ELR (cell line): Measurements from ENCODE around the gene PIEZO1.

ENCODE experiments used
- DNase-seq: peaks from one replicate; pipeline ENCODE4 v3.0.0-alpha.2; 2015; ENCODE audit warnings: low read depth

PIEZO1 gene

DNA sequence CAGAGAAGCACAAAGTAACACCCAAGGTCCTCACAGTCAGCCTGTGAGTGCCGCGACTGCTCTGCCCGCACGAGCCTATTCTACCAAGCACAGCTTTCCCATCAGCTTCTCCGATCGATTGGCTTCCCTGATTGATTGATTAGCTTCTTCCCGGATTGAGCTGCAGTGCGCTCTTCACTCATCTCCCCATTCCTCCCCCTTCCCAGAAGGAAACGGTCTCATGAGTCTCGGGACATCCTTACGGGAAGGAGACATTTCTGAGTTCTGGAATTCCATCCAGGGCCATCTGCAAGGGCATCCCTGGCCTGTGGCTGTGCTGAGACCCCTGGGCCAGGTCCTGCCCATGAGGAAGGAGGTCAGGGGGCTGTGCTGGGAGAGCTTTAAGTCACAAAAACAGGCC is 18.0 kb downstream of the PIEZO1 start:
- no peak for DNase-seq

DNA sequence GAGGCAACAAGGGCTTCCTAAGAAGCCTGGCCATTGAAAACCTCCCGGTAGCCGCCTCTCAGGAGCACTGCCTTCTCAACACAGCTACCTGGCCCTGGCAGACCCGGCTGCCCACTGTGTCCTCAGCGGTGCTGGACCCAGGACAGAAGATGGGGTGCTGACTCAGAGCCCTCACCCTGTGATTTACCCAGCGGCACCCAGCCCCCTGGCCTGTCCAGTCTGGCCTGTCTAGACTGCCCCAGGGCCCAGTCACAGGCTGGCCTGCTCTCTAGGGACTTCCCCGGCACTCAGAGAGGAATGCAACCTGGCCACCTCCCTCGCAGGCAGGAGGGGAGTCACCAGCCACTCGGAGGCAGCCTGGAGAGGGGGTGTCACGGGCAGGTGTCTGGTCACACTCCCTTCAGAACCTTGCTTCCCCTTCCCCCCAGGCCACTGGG is 20.1 kb downstream of the PIEZO1 start:
- DNase-seq, result peak; percentile 70

DNA sequence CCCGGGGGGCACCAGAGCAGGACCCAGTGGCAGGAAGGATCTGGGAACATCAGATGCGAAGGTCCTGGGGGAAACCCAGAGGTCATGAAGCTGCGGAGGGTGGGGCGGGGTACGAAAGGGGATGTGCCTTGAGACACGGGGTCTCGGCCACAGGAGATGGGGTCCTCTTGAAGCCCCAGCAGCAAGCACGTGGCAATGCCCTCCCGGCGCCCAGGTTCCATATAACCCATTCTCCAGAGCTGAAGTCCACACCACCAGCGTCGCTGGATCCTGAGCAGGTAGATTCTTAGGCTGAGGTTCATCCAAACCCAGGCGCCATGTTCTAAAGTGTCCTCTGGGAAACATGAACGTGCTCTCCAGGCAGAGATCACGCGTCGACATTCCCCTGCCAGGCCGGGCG is 20.9 kb downstream of the PIEZO1 start:
- DNase-seq, result no peak

DNA sequence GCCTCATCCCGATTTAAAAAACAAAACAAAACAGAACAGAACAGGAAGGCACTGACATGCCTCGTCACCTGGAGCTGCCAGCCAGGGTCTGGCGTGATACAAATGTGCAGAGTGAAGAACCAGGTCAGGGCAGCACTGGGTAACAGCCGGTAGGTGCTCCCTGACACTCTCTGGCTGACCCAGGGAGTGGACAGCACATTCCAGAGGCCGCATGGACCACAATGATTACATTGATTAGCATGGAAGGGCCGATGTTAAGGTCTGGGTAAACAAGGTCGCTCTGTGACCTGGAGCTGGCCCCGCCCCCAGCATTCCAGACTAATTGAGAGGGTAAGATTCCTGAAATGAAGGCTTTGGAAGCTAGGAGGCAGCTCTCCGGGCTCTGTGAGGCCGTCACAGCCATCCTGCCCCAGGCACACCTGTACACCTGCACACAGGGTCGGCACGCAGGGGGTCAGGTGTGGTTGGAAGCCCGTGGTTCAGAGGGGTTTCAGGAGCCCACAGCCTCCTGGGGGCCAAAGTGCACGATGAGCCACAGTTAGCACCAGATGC is 21.4 kb downstream of the PIEZO1 start:
- no peak for DNase-seq

DNA sequence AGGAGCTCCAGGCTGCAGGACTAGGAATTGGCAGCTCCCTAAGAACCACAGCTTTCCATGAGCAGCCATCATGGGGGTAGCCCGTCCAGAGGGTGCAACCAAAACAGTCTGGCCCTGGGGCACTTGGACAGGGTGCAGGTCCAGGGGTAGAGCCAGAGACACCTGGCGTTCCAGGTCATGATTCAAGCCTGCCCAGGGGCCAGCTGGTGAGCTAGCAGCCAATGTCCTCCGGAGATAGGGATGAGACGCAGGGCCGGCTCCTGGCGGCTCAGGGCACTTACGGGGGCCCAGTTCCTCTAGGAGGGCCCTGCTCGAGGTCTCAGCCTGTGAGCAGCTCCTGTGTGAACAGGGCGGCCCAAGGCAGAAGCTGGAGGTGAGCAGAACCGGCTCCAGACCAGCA is 22.1 kb downstream of the PIEZO1 start:
- no peak for DNase-seq

DNA sequence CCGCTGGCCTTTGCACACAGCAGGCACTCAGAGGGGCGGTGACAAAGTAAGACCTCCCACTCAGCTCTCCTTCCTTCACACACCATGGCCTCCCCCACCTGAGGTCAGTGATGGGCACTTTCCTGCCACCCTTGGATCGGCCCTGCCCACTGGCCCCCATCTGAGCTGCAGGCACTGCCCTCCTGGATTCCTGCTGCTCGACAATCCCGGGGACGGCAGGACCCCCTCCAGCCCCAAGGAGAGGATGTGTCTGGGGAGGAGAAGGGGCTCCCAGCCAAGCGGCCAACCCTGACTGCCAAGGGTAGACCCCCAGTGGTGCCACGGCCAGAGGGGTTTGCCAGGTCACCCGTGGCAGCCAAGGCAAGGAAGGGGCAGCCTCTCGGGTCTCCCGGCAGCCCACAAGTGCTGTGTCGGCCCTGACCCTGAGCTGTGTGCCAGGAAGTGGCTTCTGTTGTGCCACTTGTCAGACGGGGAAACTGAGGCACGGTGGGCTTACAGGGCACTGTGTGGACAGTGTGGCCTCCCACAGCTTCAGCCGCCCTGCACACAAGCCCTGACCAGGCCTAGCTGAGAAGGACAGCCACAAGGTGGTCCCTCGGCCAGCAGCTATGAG is 22.7 kb downstream of the PIEZO1 start:
- no peak for DNase-seq

DNA sequence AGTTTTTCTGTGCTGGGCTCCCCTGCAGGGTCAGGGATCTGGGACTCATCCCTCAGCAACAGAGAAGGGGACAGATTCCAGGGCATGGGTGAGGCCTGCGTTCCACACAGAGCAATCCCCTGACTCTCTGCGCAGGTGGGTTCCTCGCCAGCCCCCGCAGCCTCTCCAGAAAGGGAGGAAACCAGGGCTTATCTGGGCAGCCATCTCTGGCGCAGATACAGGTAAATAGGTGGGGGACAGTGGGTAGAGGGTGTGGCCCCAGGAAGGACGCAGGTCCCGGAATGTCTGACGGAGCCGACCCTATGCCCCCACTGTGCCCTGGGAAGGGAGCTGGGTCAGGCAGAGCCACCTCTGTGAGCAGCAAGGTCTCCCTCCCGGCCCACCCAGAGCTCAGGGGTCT is 23.2 kb downstream of the PIEZO1 start:
- DNase-seq, result no peak

DNA sequence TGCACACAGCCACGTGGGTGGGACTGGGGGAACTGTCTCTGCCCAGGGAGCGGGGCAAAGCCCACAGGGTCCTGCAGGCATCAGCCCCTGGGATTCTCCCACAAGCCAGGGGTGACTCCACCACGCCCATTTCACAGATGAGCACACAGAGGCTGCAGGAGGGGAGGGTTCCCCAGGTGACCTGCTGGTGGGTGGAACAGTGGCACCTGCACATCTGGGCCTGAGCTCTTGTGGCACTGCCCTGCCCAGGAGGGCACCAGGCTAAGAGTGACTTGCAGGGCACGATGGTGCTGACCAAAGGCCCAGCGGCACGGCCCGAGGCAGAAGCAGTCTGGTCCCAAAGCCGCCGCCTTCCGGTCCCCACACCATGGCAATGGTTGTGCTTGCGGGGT is 23.9 kb downstream of the PIEZO1 start:
- no peak for DNase-seq

DNA sequence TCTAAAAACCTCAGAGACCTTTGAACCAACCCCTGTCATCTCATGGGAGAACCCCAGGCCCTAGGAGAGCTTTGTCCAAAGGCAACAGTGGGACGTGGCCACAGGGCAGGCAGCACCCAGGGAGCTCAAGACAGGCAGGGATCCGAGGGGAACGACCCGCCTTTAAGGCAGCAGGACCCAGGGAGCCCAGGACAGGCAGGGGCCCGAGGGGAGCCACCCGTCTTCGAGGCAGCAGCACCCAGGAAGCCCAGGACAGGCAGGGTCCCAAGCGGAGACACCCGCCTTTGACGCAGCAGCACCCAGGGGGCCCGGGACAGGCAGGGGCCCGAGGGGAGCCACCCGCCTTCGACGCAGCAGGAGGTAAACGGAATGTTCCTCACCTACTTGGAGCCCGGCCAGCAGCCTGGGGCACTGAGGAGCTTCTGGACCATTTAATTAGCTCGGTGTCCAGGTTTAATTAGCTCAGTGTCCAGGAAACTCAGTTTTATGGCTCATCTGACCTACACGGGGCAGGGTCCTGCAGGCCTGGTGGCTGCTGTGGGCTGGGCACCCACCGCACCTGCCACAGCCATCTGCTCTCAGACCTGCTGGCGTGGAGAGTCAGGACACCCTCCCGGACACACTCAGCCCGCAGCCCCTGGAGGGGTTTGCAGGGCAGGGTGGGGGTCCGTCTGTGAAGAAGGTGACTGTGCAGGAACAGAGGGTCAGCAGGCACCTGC is 24.4 kb downstream of the PIEZO1 start:
- no peak for DNase-seq

DNA sequence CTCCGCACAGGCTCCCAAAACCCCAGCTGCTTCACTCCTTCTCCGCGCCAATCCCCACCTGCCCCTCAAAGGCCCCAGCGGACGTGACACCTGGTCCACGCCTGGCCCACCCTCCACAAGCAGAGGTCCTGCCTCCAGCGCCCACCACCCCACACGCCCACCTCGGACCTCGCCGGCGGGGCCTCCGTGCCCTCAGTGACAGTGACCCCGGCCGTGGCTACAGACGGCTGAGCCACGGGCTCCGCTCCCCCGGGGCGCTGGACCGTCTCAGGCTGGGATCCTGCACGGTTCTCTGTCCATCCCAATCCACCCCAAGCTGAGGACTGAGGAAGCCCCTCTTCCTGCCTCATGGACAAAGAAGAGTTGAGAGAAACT is 25.1 kb downstream of the PIEZO1 start:
- no peak for DNase-seq

DNA sequence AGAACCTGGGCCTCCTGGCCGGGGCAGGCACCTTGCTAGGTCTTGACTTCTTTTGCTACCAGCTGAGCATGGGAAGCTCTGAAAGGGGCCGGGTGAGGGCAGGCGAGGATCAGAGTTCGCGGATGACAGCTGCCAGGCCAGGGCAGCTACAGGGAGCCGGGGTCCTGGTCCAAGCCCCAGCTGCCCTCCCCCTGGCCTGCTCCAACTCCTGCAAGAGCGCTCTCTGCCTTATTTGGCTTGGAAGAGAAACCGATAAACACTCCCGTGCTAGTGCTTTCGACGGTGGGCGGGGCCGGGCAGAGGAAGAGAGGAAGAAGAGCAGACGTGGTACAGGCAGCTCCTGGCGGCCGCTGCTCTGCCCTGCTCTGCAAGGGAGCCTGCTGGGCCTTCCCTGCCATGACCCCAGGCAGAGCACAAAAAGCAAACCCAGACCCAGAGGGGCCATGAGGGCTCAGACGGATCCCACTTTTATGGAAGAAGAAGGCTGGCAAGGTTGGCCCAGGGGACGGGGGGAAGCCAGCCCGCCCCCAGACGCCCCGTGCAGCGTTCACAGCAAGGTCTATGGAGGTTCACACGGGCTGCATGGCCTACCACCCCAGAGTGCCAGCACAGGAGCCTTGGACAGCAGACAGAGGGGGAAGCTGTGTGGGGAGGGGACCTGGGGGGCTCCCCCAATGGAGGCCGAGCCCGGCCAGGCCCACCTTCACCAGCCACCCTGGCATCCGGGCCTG is 25.6 kb downstream of the PIEZO1 start:
- DNase-seq, result no peak

DNA sequence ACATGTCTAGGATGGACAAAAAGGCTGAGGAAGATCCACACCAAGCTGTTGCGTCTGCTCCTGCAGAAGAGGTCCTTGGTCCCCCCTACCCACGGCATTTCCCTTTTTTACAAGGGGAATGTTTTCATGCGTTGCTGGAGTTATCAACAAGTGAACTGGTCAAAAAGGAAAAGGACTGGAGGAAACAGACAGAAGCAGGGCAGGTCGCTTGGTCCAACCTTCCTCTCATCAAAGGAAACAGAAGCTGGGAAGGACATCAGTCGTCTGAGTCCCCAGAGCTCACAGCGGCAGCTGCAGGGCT is 26.1 kb downstream of the PIEZO1 start:
- no peak for DNase-seq

DNA sequence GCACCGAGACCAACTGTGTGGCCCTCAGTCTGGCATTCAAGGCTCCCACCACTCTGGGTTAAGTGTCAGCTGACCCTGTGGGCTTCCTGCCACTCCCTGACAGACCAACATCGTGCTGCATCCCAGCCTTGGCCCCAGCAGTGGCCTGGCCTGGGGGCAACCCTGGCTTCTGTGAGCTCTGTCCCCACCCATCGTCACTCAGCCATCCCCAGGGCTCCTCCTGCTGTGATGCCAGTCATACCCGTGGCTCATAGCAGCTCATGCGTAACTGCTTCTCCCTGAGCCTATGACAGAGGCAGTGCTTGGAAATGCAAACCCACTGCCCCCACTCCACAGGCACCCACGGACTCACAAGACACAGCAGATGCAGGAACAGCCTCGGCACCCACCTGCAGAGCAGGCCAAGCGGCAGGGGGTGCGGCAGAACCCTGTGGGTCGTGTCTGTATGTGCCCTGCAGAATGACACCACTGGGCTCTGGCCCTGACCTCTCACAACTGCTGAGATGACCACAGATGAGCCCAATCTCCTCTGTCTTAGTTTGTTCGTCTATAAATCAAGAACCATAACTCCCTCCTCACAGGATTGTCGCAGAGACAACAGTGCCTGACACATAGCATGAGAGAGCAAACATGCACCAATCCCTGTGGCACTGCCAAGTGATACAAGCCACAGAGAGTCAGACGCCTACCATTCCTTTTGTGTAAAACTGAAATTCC is 26.6 kb downstream of the PIEZO1 start:
- DNase-seq, result no peak

DNA sequence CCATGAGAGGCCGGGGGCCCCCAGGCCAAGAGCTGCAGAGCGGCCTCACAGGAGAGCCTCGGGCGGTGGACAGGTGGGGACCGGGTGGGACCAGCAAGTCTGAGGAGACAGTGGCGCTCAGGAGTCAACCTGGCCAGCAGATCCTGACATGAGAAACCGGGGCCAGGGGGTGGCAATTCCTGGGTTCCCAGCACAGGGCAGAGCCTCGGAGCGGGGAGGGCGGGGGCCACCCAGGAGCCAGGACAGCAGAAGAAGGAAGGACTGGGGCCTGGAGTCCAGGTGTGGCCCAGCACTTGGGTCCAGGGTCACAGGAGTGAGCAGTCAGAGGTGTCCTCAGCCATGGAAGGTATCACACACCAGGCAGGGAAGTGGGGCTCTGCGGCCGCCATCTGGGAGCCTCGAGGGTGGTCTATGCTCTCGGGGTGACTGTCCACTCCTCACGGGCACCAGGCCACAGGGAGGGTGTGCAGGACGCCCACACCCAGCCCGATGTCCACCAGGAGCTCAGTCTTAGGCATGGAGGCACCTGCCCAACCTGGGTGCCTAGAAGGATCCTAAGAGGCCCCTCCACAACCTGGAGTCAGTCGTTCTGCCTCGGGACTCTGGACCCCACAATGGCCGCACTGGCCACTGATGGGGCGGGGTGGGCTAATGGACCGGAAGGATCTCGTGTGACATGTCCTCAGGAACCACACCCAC is 29.1 kb downstream of the PIEZO1 start:
- no peak for DNase-seq

DNA sequence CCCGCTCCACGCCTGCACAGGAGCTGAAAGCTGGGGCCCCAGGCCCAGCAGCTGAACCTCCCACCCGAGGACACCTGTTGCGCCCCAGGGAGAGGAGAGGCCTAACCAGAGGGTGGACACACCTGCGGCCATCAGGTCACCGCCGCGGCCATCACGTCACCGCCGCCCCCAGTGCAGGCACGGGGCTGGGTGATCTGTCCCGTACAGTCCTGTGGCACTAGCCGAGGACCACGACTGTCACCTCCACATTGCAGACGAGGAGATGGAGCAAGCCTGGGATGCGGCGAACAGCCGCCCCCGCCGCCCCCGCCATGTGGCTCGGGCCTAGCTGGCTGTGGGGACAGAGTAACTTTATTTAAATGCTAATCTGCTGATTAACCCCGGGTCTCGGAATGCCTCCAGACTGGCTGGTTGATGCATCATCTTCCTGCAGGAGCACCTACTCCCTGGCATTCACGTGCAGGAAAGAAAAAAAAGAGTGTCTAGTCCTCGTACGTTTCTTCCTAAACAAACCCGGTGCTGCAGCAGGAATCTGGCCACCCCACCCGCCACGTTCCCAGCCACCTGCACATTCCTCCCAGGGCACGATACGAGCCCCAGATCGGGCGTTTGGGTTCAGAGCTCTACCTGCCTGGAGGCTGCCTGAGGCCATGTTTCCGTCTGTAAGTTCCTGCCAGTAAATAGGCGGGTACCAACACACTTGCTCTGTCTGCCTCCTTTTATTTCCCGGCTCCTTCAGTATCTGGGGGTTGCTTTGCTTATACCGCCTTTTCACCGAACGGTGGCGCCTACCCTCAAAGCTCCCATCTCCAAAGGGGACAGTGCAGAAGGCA is 29.9 kb downstream of the PIEZO1 start:
- peak; percentile 79 for DNase-seq

DNA sequence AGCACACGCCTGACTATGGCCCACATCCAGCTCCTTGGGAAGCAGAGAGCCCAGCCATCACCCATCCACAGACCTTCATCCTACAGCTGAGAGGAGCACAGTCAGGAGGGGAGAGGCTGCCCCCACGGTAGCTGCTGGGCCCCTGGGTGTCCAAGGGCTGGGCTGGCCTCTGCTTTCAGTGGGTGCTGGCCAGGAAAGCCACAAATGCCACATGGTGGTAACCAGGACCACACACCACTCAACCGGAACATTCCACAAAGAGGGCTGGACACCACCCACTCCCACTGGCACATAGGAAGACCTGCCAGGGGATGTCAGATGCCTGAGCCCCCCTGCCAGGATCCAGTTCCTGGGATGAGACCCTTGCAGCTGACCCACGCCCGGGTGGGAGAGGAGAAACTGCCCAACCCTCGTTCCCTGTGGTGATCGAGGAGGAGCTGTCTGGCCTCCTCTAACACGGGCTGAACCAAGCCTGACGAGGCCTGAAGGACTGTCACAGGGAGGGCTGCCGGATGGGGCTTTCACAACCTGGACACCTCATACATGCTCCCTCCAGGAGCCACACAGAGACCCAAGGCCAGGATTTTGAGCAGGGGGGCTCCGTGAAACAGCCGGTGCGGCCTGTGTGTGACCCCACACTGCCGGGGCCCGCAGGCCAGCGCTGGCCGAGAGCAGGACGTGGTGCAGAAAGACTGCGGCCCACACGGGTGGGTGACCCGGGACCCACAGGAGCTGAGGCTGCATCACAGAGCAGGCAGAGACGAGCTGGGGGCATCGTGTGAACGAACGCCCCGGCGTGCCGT is 30.7 kb downstream of the PIEZO1 start:
- DNase-seq, result no peak

DNA sequence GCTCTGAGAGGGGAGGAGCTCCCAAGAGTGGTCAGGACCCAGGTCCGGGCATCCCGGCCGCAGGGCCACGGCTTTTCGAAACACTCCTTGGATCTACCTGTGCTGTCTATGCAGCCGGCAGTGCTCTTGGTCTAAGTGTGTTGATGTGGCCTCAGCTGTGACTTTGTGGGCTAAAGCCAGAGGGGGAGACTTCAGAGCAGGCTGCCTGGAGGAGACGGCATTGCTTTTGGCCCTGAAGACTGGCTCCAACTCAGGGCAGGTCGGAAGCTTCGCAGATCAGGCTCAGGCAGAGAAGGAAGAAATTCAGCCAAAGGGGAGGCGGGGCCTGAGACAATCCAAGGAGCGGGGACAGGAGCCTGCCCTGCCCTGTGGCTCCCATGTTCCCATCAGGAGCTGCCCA is 31.4 kb downstream of the PIEZO1 start:
- no peak for DNase-seq

DNA sequence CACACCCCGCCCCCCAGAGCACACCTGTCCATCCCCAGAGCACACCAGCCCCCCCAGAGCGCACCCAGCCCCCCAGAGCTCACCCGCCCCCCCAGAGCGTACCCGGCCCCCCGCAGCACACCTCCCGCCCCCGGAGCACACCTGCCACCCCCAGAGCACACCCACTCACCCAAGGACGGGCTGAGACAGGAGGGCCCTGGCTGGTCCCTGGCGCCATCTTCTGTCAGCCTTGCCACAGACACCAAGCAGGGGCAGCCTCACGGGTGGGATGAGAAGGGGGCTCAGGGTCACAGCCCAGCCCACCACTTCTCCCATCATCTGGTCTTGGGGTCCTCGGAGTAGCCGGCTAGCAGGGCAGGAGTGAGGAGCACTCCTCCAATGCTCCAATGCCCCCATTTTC is 31.8 kb downstream of the PIEZO1 start:
- no peak for DNase-seq

DNA sequence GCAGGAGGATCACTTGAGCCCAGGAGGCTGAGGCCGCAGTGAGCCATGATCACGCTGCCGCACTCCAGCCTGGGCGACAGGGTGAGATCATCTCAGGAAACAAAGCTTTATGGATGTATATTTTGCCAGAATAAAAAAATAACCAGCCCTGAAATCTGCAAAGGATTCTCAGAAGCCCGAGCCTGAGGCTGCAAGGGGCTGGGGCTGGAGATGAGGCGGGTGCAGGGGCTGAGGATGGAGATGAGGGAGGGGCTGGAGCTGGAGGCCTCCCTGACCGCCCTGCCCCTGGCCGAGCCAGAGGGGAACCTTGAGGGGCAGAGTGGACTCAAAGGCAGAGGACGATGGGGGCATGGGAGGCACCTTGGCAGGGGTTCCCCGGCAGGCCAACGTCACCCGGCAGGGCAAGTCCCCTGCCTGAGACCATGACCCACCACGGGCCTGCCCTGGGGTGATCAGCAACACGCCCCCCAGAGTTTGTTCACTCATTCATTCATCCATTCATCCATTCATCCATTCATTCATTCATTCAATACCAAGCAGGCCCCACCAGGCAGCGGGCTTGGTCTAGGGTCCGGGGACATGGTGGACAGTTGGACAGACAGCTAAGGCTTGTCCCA is 32.5 kb downstream of the PIEZO1 start:
- no peak for DNase-seq

DNA sequence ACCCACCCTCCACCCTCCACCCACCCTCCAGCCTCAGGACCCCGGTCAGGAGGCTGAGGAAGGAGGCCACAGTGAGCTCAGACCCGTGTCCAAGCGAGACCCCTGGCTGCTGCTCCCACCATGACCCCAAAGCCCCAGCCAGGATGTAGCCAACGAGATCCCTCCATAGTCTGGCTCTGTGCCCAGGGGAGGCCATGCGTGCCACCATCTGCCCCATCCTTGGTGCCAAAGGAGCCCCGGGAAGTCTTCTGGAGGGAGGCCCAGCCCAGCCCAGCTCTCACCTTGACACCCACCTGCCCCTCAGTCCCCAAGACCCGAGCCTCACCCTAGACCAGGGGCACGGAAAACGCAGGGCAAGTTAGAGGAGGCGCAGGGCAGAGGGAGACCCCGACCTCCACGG is 34.2 kb downstream of the PIEZO1 start:
- DNase-seq, result no peak
